Kidney capillary endothelial cell (primary cell): ENCODE measurements around the gene JPH3.

ENCODE experiments used
- DNase-seq: peaks from one replicate; pipeline ENCODE4 v3.0.0-alpha.2; 2018; ENCODE audit warnings: low spot score

Gene JPH3

DNA sequence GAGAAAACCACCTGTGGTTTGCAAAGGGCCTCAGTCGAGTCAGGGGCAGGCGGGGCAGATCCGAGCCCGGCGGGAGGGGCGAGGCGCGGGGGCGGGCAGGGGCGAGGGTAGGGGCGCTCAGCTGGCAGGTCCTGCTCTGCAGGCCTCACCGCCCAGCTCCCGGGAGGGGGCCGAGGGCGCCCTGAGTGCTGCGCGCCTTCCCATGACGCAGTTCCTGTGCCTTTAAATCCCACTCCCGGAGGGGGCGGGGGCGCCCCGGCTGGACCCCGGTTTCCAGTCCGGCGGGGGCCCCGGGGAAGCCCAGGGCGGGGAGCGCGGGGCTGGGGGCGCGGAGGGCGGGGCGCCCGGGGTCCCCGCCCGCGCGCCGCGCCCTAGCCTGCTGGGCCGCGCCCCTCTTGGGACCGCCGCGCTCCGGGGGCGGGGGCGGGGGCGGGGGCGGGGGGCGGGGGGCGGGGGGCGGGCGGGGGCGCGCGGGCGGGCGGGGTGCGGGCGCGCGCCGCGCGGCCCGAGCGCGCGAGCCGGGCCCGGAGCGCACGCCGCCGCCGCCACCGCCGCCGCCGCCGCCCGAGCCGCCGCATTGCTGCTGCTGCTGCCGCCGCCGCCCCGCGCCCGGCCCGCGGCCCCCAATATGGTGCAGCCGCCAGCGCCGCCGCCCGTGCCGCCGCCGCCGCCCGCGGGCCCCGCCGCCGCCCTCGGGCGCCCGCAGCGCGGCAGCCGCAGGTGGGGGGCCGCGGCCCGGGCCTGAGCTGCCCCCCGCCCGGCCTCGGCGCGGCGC is at the start of gene JPH3:
Gene JPH3, plus strand, starts transcription at position 508 of the 775 bp plus-strand sequence. CDS start 639 bp downstream, outside the sequence.
- no peak for DNase-seq

DNA sequence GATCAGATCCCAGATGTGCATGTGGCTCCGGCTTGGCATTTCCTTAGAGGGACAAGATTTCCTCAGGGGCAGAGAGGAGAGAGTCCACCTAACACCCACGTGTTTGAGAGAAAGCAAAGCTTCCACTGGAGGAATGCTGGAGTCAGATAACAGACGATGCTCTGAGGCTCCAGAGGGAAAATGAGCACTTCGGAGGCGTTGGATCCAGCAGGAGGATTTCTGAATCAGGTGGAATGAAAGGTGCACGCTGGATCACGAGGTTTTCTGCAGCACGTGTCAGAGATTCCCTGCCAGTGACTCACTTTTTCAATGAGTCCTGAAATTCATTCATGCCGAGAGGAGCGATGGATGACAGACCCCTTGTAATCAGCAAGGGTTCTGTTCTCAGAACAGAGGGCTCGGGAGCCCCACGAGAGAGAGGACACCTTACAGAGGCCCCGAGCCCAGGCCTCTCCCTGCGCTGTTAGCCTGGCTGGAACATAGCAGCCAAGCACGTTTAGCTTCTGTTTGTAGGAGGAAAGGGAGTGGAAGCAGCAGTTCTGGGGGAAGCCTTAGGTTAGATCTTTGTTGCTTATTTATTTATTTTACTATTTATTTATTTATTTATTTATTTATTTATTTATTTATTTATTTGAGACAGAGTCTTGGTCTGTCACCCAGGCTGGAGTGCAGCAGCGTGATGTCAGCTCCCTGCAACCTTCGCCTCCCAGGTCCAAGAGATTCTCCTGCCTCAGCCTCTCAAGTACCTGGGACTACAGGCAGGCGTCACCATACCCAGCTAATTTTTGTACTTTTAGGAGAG is 49.3 kb upstream of the JPH3 start:
- DNase-seq = no peak

DNA sequence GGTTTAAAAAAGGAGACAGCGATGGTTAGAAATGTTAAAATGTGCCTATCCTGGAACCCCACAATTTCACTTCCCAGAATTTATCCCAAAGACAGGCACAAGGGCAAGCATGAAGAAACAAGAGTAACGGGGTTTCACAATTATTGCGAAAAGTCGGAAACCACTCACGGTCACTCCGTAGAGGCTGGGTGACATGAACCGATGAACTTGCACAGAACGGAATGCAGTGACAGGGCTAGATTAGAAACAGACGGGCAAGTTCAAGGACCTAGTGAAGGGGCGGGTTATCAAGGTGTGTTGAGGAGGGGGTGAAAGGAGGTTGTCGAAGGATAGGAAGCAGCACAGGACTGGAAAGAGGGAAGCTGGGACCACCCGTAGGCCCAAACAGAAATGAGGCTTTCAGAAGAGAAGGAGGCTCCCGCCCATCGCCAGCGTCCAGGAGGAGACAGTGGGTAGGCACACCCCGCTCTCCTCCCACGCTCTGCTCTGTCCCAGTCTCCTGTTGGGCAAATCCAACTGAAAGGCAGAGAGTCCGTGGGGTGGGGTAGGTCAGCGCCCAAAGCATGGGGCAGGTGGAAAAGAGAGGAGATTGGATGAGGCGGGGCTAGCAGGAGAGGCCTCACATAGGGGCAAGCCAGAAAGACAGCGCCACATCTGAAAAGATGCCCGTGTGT is 47.4 kb upstream of the JPH3 start:
- no peak for DNase-seq

DNA sequence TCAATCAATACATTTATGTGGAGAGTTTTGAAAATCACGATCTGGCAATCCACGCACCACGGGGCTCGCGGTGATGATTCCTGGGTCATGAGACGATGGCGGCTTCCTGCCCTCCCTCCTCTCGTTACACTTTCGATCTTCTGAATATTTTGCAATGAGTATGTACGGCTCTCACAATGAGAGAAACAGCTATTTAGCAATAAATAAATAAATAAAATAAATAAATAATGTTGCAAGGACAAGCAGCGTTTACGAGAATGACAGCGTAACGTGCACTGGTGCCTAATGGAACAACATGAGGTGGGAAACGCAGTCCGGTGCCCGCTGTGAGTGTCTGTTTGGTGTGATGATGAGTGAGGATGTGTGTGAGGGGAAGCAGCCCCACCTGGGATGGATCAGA is 46.7 kb upstream of the JPH3 start:
- no peak for DNase-seq

DNA sequence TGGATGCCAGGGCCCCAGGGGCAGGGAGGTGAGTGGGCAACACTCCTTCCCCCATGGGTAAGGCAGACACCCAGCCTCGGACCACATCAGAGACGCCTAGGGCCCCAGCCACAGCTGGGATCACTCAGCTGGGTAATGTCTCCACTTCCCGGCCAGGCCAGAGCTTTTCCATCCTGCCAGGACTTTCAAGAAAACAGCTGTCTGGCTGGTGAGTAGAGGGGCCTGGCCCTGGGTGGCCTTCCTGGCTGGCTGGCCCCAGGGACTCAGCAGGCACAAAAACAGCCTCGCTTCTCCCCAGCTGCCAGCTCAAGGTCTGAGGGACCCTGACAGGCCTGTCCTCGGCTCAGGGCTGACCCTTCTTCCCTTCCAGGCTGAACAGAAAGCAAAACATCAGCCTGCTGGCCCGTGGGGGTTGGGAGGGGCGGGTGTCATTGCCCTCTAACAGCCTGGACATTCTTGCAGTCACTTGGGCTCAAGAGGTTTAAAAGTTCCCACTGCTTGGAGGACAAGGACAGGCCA is 45.3 kb upstream of the JPH3 start:
- no peak for DNase-seq

DNA sequence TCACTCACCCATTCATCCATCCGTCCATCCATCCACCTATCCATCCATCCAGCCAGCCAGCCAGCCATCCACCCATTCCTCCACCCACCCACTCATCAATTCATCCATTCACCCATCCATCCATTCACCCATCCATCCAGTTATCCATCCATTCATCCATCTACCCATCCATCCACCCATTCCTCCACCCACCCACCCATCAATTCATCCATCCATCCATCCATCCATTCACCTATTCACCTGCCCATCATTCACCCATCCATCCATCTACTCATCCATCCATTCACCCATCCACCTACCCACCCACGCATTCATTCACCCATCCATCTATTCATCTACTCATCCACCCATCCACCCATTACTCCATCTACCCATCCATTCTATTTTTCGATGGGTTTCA is 43.6 kb upstream of the JPH3 start:
- no peak for DNase-seq

DNA sequence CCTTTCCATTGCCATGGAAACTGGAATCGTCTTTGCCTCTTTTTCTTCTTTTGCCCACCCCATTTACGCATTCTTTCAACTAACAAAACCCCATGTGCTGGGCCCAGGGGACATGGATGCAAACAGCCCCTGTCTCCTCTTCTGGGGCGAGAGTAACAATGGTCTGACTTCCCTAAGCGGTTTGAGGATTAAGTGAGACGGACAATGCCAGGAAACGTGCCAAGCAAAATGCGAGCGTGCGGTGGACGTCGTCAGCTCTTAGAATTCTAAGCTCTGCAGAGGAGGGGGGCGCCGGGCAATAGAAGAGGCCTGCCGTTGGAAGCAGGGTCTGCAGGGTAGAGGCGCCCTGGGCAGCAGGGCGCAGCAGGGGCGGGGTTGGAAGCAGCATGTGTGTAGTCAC is 42.4 kb upstream of the JPH3 start:
- peak; percentile 38 for DNase-seq

DNA sequence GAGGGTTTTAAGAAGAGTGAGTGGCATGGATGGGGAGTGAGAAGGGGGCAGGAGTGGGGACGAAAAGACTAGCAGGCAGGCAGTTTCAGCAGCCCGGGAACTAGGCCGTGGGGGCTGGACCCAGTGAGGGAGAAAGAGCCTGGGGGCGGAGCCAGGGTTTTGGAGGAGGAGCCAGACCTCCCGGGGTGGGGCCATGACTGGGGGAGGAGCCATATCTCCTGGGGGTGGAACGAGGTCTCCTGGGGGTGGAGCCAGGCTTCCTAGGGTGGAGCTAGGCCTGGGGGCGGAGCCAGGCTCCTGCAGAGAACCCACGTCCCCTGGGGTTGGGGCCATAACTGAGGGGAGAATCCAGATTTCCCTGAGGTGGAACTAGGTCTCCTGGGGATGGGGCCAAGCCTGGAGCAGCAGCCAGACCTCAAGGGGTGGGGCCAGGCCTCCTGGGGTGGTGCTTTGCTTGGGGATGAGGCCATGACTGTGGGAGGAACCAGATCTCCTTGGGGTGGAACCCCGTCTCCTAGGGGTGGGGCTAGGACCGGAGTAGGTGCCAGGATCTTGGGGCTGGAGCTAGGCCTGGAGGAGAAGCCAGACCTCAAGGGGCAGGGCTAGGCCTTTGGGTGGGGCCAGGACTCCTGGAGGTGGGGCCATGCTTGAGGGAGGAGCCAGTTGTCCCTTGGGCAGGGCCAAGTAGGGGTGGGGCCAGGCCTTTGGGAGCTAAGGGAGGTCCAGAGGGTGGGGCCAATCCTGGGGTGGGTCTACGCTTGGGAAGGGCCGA is 41.7 kb upstream of the JPH3 start:
- no peak for DNase-seq

DNA sequence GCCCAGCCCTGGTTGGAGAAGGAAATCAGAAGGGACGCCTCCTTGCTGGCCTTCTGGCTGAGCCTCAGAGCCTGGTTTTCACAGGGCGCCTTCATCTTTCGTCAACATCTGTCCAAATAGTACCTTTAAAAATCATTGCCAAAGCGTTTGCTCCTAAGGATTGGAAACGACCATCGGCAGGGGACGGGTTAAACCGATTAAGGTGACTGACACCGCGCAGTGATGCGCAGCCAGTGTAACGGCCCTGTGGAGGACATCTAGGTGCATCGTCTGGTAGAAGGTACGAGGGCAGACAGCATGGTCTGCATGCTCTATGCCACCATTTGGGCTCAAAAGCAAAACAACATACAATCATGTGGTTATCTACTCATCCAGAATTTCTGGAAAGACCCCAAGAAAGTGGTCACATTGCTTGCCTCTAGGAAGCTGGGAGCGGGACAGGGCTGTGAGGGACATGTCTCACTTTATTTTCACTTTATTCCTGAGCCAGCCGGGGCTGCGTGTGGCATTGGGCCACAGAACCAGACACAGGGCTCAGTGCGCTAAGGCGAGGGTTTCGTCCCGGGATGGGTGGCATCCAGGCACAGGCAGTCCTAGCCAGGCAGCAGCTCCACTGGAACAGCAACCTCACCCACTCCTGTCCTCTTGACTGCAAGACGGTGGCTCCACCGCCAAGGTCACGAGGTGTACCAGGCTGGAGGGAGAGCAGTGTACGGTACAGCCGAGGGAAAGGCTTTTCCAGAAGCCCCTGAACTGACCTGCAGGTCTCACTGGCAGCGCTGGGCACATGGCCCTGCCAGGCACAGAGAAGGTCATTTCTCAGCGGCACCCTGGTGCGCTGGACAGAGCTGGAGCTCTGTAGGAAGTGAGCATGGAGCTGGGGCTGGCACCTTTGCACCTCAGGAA is 40.9 kb upstream of the JPH3 start:
- DNase-seq = no peak

DNA sequence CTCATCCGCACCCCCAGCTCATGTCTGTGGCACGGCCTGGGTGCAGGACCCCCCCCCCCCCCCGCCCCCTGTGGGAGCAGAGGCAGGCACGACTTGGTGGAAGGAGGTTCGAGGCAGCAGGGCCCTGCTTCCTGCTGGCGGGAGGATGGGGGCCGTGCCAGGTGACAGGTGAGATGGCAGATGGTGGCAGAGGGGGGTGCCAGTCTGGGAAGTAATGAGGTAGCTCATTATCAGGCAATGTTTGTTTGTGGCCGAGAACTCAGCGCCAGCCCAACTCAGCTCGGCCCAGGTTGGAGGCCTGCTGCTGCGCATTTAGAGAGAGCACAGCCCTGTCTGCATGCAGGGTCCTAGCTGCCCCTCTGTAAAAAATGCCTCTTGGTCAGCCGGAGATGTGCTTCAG is 40.1 kb upstream of the JPH3 start:
- no peak for DNase-seq

DNA sequence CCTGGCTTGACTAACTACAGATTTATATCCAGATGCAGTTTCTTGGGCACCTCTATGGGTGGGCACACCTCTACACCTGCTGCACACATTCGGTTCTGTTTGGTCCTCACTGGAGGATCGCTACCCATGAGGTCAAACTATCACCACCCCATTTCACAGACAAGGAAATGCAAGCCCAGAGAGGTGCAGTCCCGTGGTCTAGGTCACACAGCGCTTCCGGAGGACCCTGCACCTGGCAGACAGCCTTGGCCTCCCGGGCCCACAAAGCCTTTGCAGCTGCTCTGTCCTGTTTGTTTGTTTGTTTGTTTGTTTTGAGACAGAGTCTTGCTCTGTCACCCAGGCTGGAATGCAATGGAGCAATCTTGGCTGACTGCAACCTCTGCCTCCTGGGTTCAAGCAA is 39.3 kb upstream of the JPH3 start:
- no peak for DNase-seq

DNA sequence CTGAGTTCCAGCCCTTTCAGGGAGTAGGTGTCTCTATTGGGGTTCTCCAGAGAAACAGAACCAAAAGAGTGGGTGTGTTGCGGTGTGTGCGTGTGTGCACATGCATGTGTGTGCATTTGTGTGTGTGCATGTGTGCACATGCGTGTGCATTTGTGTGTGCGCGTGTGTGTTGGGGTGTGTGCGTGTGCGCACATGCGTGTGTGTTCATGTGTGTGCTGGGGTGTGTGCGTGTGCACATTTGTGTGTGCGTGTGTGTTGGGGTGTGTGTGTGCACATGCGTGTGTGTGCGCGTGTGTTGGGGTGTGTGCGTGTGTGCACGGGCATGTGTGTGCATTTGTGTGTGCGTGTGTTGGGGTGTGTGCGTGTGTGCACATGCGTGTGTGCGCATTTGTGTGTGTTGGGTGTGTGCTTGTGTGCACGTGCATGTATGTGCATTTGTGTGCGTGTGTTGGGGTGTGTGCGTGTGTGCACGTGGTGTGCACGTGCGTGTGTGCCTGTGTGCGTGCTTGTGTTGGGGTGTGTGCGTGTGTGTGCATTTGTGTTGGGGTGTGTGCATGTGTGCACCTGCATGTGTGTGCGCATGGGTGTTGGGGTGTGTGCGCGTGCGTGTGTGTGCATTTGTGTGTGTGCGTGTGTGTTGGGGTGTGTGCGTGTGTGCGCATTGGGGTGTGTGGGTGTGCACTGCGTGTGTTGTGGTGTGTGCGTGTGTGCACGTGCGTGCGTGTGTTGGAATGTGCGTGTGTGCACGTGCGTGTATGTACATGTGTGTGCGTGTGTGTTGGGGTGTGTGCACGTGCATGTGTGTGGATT is 38.4 kb upstream of the JPH3 start:
- no peak for DNase-seq

DNA sequence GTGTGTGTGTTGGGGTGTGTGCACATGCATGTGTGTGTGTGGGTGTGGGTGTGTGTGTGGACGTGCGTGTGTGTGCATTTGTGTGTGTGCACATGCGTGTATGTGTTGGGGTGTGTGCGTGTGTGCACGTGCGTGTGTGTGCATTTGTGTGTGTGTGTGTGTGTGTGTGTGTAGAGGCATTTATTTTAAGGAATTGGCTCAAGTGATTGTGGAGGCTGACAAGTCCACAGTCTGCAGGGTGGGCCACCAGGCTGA is 37.9 kb upstream of the JPH3 start:
- DNase-seq = no peak

DNA sequence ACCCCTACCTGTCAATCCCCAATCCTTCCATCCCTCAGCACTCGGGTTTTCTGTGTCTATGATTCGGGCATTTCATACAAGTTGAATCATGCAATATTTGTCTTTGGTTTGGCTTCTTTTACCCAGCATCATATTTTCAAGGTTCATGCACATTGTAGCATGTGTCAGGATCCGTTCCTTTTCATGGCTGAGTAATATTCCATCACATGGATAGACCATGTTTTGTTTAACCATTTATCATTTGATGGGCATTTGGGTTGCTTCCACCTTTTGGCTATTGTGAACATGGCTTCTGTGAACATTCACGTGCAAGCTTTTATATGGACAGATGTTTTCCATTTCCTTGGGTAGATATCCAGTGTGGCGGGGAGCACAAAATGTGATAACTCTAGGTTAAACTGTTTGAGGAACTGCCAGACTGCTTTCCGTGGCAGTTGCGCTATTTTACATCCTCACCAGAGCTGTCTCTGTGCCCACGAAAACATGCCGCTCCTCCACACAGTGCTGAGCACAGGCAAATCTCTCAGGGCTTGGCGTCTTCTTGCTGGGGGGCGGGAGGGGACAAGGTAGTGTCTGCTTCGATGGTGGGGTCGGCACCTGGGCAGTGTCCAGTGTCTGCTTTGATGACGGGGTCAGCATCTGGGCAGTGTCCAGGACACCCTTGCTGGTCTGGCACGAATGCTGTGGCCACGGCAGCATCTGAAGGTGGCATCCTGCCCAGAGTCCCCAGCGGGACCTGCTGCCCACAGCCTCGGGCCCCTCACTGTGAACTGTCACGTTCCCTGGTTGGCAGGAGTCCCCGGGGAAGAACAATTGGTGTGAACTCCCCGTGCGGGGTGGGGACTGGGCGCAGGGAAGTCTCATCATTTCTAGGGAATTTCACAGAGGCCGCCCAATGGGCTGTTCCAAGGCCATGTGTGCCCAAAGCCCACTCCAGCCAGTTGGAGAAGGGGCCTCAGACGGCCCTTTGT is 32.4 kb upstream of the JPH3 start:
- no peak for DNase-seq

DNA sequence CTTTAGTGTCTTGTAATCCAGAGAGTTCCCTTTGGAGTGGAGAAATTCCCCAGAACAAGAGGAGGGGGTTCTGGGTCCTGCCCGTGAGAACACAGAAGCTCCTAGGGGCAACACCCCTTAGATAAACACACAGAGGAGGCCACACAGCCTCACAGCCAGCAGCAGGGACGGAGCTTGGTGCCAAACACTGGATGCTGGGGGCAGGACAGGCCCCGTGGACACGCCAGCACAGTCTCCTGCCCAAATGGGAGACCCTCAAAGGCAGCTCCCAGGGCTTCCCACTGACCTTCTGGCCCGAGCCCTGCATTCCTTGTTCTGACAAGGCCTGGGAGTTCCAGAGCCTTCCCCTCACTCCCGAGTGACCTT is 31.8 kb upstream of the JPH3 start:
- no peak for DNase-seq

DNA sequence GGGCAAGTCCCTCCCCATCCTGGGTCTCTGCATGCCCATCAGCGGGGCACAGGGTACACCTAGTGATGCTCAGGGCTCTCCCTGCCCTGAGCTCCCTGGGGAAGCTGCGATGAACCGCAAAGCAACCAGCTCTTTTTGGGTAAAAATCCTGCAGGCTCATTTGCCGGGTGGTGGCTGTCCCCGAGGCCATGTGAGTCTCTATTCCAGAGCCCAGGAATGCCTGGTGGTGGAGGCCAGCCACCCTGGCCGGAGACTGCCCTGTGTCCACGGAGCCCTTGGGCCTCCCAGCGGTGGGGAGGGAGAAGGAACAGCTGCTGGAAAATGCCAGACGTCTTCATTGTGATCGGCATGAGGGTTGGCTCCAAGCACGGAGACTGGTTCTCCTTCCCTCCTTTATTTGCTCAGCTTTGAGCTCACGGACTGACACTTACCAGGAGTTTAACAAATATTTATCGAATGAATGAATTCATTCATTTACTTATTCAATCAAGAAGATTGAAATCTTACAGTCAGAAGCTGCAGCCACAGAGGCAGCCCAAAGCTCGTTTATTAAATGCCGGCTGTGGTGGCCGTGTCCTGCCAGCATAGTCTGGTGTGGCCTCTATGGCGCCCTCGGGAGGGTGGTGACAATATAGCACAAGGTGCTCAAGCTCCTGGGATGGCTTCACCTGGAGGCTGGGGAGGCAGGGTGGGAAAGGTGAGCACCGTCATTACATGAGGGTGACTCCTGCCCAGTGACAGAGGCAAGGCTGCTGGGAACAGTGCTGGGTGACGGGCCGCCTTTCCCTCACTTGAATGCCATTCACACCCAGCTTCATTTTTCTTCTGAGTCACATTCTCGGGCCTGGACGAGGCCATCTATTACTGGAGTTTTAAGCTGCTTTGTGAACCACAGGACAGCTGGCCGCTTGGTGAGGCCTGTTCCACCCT is 31.1 kb upstream of the JPH3 start:
- DNase-seq = no peak

DNA sequence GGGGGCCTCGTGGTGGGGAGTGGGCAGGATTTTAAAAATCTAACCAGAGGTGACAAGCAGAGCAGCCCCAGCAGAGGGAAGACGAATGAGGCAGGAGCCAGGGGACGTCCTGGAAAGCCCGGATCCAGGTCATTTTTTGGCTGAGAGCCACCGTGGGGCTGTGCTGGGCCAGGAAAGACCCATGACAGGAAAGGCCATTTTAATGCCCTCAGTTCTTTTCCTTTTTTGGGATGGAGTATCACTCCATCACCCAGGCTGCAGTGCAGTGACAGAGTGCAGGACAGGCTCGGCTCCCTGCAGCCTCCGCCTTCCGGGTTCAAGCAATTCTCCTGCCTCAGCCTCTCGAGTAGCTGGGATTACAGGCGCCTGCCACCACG is 30.5 kb upstream of the JPH3 start:
- DNase-seq = no peak

DNA sequence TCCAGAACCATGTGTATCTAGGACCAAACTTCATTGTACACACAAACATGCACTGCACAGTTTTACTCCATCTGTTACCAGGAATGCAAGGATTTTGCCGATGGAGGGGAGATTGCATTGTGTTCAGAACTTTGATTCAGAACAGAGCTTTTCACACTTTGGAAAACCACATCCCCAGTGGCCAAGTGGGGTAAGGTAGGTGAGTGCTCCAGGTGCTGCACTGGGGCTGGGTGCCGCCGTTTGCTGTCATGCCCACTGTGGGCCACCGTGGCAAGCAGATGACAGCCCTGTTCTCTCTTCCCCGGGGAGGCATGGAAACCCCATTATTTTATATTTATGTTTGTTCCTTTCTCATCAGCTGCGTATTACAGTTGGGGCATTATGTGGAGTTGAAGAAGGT is 29.3 kb upstream of the JPH3 start:
- DNase-seq = no peak
